ENCODE measurements around the gene G2E3. TPM values are rescaled to one million over a fixed set of nuclear protein-coding genes. Genes with fewer than 3 reads are reported as not detected.
"Not testable (repeated sequence)": the region's sequence is repeated elsewhere in the genome, so short reads cannot be mapped to it uniquely, and the experiment has no call there.

Gene G2E3
- total RNA-seq, 2 experiments from 2014 or later, result 21.5 to 27.0 TPM

DNA sequence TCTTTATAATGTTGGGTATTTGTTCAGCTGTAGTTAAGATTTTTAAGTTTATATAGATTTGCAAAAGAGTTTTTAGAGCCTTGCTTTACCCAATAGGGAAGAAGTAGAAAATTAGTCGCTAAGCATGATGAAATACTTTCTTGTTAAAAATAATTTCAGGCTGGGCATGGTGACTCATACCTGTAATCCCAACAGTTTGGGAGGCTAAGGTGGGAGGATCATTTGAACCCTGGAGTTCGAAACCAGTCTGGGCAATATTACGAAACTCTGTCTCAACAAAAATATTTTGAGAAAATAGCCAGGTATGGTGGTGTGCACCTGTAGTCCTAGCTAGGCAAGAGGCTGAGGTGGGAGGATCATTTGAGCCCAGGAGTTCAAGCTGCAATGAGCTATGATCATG is 44.4 kb downstream of the G2E3 start:
- H3K4me3 Mint-ChIP-seq, result no peak overlapping the region
- CTCF ChIA-PET, result no interaction called here
- H3K9me3 Mint-ChIP-seq, result no peaks in the 10 kb centered on the region
- no peak overlapping the region for H3K27ac Mint-ChIP-seq
- POLR2A ChIA-PET, result no interaction called here
- no peak for ATAC-seq
- intact Hi-C loops (cut with micrococcal nuclease), result no loop called here
- H3K36me3 Mint-ChIP-seq (ENCODE audit: low read depth), result peaks cover 16% of the 10 kb centered on the region
- H3K27me3 Mint-ChIP-seq, result no peaks in the 10 kb centered on the region
- TF ChIP-seq CTCF (IDR thresholded peaks at IDR 0.05), result no peak
- no peak for DNase-seq
- no peaks in the 10 kb centered on the region for H3K4me1 Mint-ChIP-seq (ENCODE audit: low read depth)

GRCh38 chr14:30604696-30605095 is 45.7 kb downstream of the G2E3 start:
- H3K4me3 Mint-ChIP-seq; ATAC-seq; H3K9me3 Mint-ChIP-seq; intact Hi-C loops (cut with micrococcal nuclease); DNase-seq; H3K4me1 Mint-ChIP-seq (ENCODE audit: low read depth); H3K27me3 Mint-ChIP-seq; H3K27ac Mint-ChIP-seq: not testable (repeated sequence)
- CTCF ChIA-PET, result interaction anchor here (1.0 kb wide), 1 partner anchor 11 kb away, joined by 4 read pairs; no protein-coding TSS in a partner anchor
- peaks cover 15% of the 10 kb centered on the region for H3K36me3 Mint-ChIP-seq (ENCODE audit: low read depth)
- POLR2A ChIA-PET, result interaction anchor here (1.6 kb wide), 1 partner anchor 17 kb away, joined by 6 read pairs; the partner anchor contains the start of gene SCFD1

GRCh38 chr14:30607156-30607780 is 48.3 kb downstream of the G2E3 start:
- Mint-ChIP-seq H3K27me3 (no peaks in the 10 kb centered on the region), H3K36me3 (ENCODE audit: low read depth) (peaks cover 16% of the 10 kb centered on the region), H3K9me3 (no peaks in the 10 kb centered on the region), H3K4me3 (no peak overlapping the region), H3K4me1 (ENCODE audit: low read depth) (no peaks in the 10 kb centered on the region), H3K27ac (no peak overlapping the region)
- peak; percentile 42 for ATAC-seq
- ChIA-PET POLR2A (no interaction called here), CTCF (no interaction called here)
- TF ChIP-seq CTCF (IDR thresholded peaks at IDR 0.05), result no peak
- intact Hi-C loops (cut with micrococcal nuclease), result no loop called here
- DNase-seq, result no peak

DNA sequence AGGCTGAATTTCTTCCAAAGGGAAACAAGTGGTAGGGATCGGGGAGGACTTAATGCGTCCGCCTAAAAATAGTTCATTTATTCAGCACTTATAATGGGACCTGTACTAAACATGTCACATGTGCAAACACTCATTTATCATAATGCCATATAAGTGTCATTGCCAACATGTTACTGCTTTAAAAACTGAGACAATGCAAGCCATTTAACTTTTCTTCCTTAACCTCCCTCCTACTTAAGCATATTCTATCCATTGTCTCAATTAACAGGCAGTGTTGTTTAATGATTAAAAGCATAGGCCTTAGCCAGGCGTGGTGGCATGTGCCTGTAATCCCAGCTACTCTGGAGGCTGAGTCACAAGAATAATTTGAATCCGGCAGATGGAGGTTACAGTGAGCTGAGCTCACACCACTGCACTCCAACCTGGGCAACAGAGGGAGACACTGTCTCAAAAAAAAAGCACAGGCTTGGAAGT is 49.6 kb downstream of the G2E3 start:
- Mint-ChIP-seq H3K36me3 (ENCODE audit: low read depth) (peaks cover 10% of the 10 kb centered on the region), H3K27me3 (no peaks in the 10 kb centered on the region), H3K4me1 (ENCODE audit: low read depth) (no peaks in the 10 kb centered on the region), H3K9me3 (no peaks in the 10 kb centered on the region), H3K27ac (no peak overlapping the region), H3K4me3 (no peak overlapping the region)
- ChIA-PET POLR2A (no interaction called here), CTCF (no interaction called here)
- intact Hi-C loops (cut with micrococcal nuclease), result no loop called here
- DNase-seq (no peak), ATAC-seq (no peak)
- no peak for TF ChIP-seq CTCF (IDR thresholded peaks at IDR 0.05)

DNA sequence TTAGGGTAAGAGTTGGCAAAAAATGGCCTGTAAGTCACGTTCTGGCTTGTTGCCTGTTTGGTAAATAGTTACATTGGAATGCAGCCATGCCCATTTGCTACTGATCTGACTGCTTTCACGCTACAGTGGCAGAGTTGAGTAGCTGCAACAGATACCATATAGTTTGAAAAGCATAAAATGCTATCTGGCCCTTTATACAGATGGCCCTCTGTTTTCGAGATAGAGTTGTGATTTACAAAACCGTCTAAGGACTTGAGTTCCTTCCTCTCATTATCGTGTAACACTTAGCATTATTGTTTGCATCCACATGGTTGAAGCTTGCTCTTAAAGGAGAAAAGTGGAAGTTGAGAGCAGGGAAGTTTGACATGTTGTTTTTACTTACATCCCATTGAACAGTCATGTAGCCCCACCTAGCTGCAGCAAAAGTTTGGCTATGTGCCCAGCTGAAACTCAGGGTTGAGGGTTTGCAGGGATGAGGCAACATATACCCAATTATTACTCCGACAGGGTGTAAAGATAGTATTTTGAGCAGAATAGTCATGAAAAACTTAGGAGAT is 51.9 kb downstream of the G2E3 start:
- peak overlapping the region; percentile 25 for H3K27ac Mint-ChIP-seq
- no peak overlapping the region for H3K4me3 Mint-ChIP-seq
- H3K36me3 Mint-ChIP-seq (ENCODE audit: low read depth), result peaks cover 6% of the 10 kb centered on the region
- H3K27me3 Mint-ChIP-seq, result no peaks in the 10 kb centered on the region
- ChIA-PET POLR2A (interaction anchor here (0.6 to 1.5 kb wide), 2 partner anchors 11 to 1913 kb away, joined by 5 to 6 read pairs; partner anchors contain the start of gene SCFD1), CTCF (interaction anchor here (1.3 kb wide), 1 partner anchor 17 kb away, joined by 3 read pairs; no protein-coding TSS in a partner anchor)
- ATAC-seq (no peak), DNase-seq (peak; percentile 24)
- no peaks in the 10 kb centered on the region for H3K9me3 Mint-ChIP-seq
- TF ChIP-seq CTCF (IDR thresholded peaks at IDR 0.05), result no peak
- H3K4me1 Mint-ChIP-seq (ENCODE audit: low read depth), result no peaks in the 10 kb centered on the region
- intact Hi-C loops (cut with micrococcal nuclease), result no loop called here
